SK-N-SH (cell line): ENCODE data around the gene DOK6. TPM values are rescaled to one million over a fixed set of nuclear protein-coding genes. Genes with fewer than 3 reads are reported as not detected.
"Not testable (repeated sequence)": the region's sequence is repeated elsewhere in the genome, so short reads cannot be mapped to it uniquely, and the experiment has no call there.

Source experiments
- CTCF ChIA-PET: fragments of 300-600, 350-600 bp; formaldehyde crosslinking; extraction: SDS; loops from one replicate; lab custom pipeline; 2021; lab: Yijun Ruan, JAX
- POLR2A ChIA-PET: fragments of 350-600 bp; sonication (Branson Sonifier 250); formaldehyde crosslinking; extraction: SDS; loops from one replicate; lab custom pipeline; 2020; ENCODE audit warnings: antibody characterized with exemption, inconsistent platforms; lab: Yijun Ruan, JAX
- DNase-seq: peaks from one replicate; pipeline ENCODE4 v3.0.0; 2012
- H2AFZ ChIP-seq: fragments of 200-600 bp; sonication (generic); 2 replicates; pipeline ENCODE4 v1.8.1; 2016; ENCODE audit warnings: antibody characterized with exemption, mild to moderate bottlenecking, low read depth
- H3F3A ChIP-seq: fragments of 200-600 bp; sonication (generic); replicated peaks from 2 replicates; pipeline ENCODE3; 2016; ENCODE audit warnings: antibody characterized with exemption, mild to moderate bottlenecking; ENCODE audit not compliant: insufficient read depth
- H3K27ac ChIP-seq, 2 experiments: fragments of 200-500 bp in 1 of 2; fragments of 200-600 bp in 1 of 2; sonication (Bioruptor generic) in 1 of 2; sonication (generic), shearing (Covaris generic) in 1 of 2; 2 replicates each; pipeline versions ENCODE4 v1.5.1 to v1.6.1; 2014 to 2016; ENCODE audit warnings: low read depth in 2 of 2, inconsistent platforms in 1 of 2, low read length in 1 of 2, mild to moderate bottlenecking in 1 of 2, mixed read lengths in 1 of 2
- H3K27me3 ChIP-seq: fragments of 200-600 bp; sonication (generic), shearing (Covaris generic); 2 replicates; pipeline ENCODE4 v1.6.1; 2016; ENCODE audit warnings: mixed run types; ENCODE audit not compliant: insufficient read depth
- H3K36me3 ChIP-seq, 2 experiments: fragments of 200-500 bp in 1 of 2; fragments of 200-600 bp in 1 of 2; sonication (Bioruptor generic) in 1 of 2; sonication (generic) in 1 of 2; replicated peaks in 1 of 2; 2 replicates each; pipeline versions ENCODE3 to v1.5.1; 2014 to 2016; ENCODE audit warnings: low read length in 1 of 2, mild to moderate bottlenecking in 1 of 2; ENCODE audit not compliant: insufficient read depth in 2 of 2, control insufficient read depth in 1 of 2
- H3K4me1 ChIP-seq, 2 experiments: fragments of 200-500 bp in 1 of 2; fragments of 200-600 bp in 1 of 2; sonication (Bioruptor generic) in 1 of 2; sonication (generic), shearing (Covaris generic) in 1 of 2; 2 replicates each; pipeline versions ENCODE4 v1.5.1 to v1.6.1; 2014 to 2016; ENCODE audit warnings: low read depth in 1 of 2, low read length in 1 of 2, mixed run types in 1 of 2; ENCODE audit not compliant: insufficient read depth in 2 of 2, control insufficient read depth in 1 of 2
- H3K4me2 ChIP-seq: fragments of 200-600 bp; sonication (generic), shearing (Covaris generic); 2 replicates; pipeline ENCODE4 v1.6.1; 2017; ENCODE audit warnings: mixed run types
- H3K4me3 ChIP-seq, 2 experiments: fragments of 200-500 bp in 1 of 2; fragments of 200-600 bp in 1 of 2; sonication (Bioruptor generic) in 1 of 2; sonication (generic), shearing (Covaris generic) in 1 of 2; 2 replicates each; pipeline versions ENCODE4 v1.5.1 to v1.8.1; 2014 to 2016; ENCODE audit warnings: low read depth in 2 of 2, inconsistent platforms in 1 of 2, low read length in 1 of 2, mild to moderate bottlenecking in 1 of 2, mixed read lengths in 1 of 2, moderate library complexity in 1 of 2
- H3K79me2 ChIP-seq: fragments of 200-600 bp; sonication (generic); 2 replicates; pipeline ENCODE4 v1.8.1; 2017; ENCODE audit warnings: mild to moderate bottlenecking; ENCODE audit not compliant: insufficient read depth
- H3K9ac ChIP-seq: fragments of 200-600 bp; sonication (generic); 2 replicates; pipeline ENCODE4 v1.6.1; 2017; ENCODE audit warnings: mixed run types
- H3K9me2 ChIP-seq: fragments of 200-600 bp; sonication (generic); 2 replicates; pipeline ENCODE4 v1.6.1; 2017; ENCODE audit warnings: mixed run types
- H3K9me3 ChIP-seq: fragments of 200-600 bp; sonication (generic); 2 replicates; pipeline ENCODE4 v1.6.1; 2017; ENCODE audit warnings: mixed run types, mild to moderate bottlenecking, moderate library complexity
- H4K20me1 ChIP-seq: fragments of 200-600 bp; sonication (generic); 2 replicates; pipeline ENCODE4 v1.6.1; 2017; ENCODE audit warnings: mild to moderate bottlenecking, mixed run types; ENCODE audit not compliant: insufficient read depth
- CHD2 ChIP-seq: fragments of 150-350 bp; IDR thresholded peaks from 2 replicates; pipeline ENCODE4 v1.6.1; 2018; ENCODE audit warnings: low read length; ENCODE audit not compliant: partially characterized antibody
- FOSL2 ChIP-seq: IDR thresholded peaks from 2 replicates; pipeline ENCODE4 v1.4.0; 2012; ENCODE audit warnings: low read depth, mild to moderate bottlenecking, moderate library complexity, borderline replicate concordance
- FOXJ3 ChIP-seq: sonication (generic); formaldehyde crosslinking; IDR thresholded peaks from 2 replicates; pipeline ENCODE4 v1.5.1; 2020; ENCODE audit warnings: mild to moderate bottlenecking, missing genetic modification reagents
- GATA2 ChIP-seq: sonication (generic); formaldehyde crosslinking; IDR thresholded peaks from 2 replicates; pipeline ENCODE4 v1.5.0; 2020; ENCODE audit warnings: mild to moderate bottlenecking, missing genetic modification reagents
- MEF2A ChIP-seq: IDR thresholded peaks from 2 replicates; pipeline ENCODE4 v1.4.0; 2012; ENCODE audit warnings: low read depth, borderline replicate concordance
- MXI1 ChIP-seq: IDR thresholded peaks from 2 replicates; pipeline ENCODE4 v1.6.1; 2012; ENCODE audit warnings: mild to moderate bottlenecking, low read depth, low read length, improper control_type of control experiment
- NRF1 ChIP-seq: IDR thresholded peaks from 2 replicates; pipeline ENCODE4 v1.6.1; 2012; ENCODE audit warnings: low read depth, mild to moderate bottlenecking, low read length
- POLR2AphosphoS5 ChIP-seq: IDR thresholded peaks from 2 replicates; pipeline ENCODE4 v1.6.1; 2012; ENCODE audit warnings: low read depth, low read length
- SMC3 ChIP-seq: IDR thresholded peaks from 2 replicates; pipeline ENCODE4 v1.6.1; 2012; ENCODE audit warnings: low read depth, low read length, improper control_type of control experiment
- WGBS: methylation state at CpG from one replicate; pipeline ENCODE4 v1.1.6; 2017; ENCODE audit warnings: low lambda C conversion rate; 5-methylcytosine and 5-hydroxymethylcytosine counted together
- polyA plus RNA-seq, 3 experiments: library from polyadenylated mRNA; depleted of rRNA; stranded (reverse); fragments of >200 nt; gene quantifications; 2 replicates each; pipeline ENCODE4 v1.2.3, GENCODE V29; 2012
- TF ChIP-seq, protein P1 (sequence below): fragments of 200-600 bp; sonication (generic); IDR thresholded peaks from 2 replicates; pipeline ENCODE4 v1.6.1; 2017; ENCODE audit warnings: antibody characterized with exemption, mild to moderate bottlenecking, moderate library complexity
- TF ChIP-seq, protein P2 (sequence below): fragments of 150-350 bp; IDR thresholded peaks from 2 replicates; pipeline ENCODE4 v1.6.1; 2016; ENCODE audit warnings: mild to moderate bottlenecking, low read depth, low read length
- TF ChIP-seq, protein P3 (sequence below): IDR thresholded peaks from 2 replicates; pipeline ENCODE4 v1.6.1; 2012; ENCODE audit warnings: mild to moderate bottlenecking, low read depth, low read length, moderate library complexity
- TF ChIP-seq, protein P4 (sequence below): IDR thresholded peaks from 2 replicates; pipeline ENCODE4 v1.4.0; 2012; ENCODE audit warnings: low read depth, borderline replicate concordance
- TF ChIP-seq, protein P5 (sequence below): IDR thresholded peaks from 2 replicates; pipeline ENCODE4 v1.4.0; 2012; ENCODE audit warnings: low read depth
- TF ChIP-seq, protein P6 (sequence below): IDR thresholded peaks from 2 replicates; pipeline ENCODE4 v1.4.0; 2012; ENCODE audit warnings: low read depth, borderline replicate concordance

DOK6 gene
- polyA plus RNA-seq, 1 of the 3 experiments (the other 2 are of a cell fraction): 3.9 TPM

DNA sequence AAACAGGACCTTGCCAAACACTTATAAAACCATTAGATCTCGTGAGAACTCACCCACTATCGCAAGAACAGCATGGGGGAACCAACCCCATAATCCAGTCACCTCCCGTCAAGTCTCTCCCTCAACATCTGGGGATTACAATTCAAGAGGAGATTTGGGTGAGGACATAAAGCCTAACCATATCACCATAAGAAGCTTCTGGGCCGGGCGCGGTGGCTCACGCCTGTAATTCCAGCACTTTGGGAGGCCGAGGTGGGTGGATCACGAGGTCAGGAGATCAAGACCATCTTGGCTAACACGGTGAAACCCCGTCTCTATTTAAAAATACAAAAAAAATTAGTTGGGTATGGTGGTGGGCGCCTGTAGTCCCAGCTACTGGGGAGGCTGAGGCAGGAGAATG lies 434.3 kb downstream of the DOK6 start:
- H3K79me2 ChIP-seq, H3K4me2 ChIP-seq, CTCF ChIA-PET, H3K27me3 ChIP-seq, H2AFZ ChIP-seq, H3K4me1 ChIP-seq, H3K9me2 ChIP-seq, H3K4me3 ChIP-seq, DNase-seq, H3K9me3 ChIP-seq, H3K27ac ChIP-seq, H4K20me1 ChIP-seq, H3F3A ChIP-seq, POLR2A ChIA-PET, H3K9ac ChIP-seq, H3K36me3 ChIP-seq: not testable (repeated sequence)
- 94% methylated on average over 12 of the region's 12 CpGs for WGBS

DNA sequence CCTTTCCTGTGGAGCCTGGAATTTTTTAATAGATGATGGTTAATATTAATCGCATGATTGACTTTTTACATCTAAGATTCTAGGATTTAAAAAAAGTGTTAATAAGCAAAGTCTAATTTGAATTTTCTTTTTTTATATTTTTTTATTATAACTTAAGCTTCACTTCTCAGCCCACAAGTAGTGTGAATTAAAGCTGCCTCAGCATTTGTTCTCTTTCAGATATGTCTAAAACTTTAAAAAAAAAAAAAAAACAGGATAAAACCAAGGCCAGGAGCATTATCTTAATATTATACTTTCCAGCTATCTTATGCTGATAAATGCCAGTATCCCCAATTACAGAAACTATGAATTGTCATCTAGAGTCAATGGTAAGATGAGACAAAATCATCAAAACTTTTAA lies 437.3 kb downstream of the DOK6 start:
- WGBS: 92% methylated on average over 1 of the region's 1 CpG
- POLR2A ChIA-PET: no interaction called here

More for the DNA sequence above, 437.3 kb downstream of the DOK6 start:
- H3K4me2 ChIP-seq: no peak overlapping the region
- no peaks in the 10 kb centered on the region for H3F3A ChIP-seq
- TF ChIP-seq, protein P1, sequence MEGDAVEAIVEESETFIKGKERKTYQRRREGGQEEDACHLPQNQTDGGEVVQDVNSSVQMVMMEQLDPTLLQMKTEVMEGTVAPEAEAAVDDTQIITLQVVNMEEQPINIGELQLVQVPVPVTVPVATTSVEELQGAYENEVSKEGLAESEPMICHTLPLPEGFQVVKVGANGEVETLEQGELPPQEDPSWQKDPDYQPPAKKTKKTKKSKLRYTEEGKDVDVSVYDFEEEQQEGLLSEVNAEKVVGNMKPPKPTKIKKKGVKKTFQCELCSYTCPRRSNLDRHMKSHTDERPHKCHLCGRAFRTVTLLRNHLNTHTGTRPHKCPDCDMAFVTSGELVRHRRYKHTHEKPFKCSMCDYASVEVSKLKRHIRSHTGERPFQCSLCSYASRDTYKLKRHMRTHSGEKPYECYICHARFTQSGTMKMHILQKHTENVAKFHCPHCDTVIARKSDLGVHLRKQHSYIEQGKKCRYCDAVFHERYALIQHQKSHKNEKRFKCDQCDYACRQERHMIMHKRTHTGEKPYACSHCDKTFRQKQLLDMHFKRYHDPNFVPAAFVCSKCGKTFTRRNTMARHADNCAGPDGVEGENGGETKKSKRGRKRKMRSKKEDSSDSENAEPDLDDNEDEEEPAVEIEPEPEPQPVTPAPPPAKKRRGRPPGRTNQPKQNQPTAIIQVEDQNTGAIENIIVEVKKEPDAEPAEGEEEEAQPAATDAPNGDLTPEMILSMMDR: no peak
- TF ChIP-seq, protein P2, sequence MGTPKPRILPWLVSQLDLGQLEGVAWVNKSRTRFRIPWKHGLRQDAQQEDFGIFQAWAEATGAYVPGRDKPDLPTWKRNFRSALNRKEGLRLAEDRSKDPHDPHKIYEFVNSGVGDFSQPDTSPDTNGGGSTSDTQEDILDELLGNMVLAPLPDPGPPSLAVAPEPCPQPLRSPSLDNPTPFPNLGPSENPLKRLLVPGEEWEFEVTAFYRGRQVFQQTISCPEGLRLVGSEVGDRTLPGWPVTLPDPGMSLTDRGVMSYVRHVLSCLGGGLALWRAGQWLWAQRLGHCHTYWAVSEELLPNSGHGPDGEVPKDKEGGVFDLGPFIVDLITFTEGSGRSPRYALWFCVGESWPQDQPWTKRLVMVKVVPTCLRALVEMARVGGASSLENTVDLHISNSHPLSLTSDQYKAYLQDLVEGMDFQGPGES: no peak
- TF ChIP-seq, protein P3, sequence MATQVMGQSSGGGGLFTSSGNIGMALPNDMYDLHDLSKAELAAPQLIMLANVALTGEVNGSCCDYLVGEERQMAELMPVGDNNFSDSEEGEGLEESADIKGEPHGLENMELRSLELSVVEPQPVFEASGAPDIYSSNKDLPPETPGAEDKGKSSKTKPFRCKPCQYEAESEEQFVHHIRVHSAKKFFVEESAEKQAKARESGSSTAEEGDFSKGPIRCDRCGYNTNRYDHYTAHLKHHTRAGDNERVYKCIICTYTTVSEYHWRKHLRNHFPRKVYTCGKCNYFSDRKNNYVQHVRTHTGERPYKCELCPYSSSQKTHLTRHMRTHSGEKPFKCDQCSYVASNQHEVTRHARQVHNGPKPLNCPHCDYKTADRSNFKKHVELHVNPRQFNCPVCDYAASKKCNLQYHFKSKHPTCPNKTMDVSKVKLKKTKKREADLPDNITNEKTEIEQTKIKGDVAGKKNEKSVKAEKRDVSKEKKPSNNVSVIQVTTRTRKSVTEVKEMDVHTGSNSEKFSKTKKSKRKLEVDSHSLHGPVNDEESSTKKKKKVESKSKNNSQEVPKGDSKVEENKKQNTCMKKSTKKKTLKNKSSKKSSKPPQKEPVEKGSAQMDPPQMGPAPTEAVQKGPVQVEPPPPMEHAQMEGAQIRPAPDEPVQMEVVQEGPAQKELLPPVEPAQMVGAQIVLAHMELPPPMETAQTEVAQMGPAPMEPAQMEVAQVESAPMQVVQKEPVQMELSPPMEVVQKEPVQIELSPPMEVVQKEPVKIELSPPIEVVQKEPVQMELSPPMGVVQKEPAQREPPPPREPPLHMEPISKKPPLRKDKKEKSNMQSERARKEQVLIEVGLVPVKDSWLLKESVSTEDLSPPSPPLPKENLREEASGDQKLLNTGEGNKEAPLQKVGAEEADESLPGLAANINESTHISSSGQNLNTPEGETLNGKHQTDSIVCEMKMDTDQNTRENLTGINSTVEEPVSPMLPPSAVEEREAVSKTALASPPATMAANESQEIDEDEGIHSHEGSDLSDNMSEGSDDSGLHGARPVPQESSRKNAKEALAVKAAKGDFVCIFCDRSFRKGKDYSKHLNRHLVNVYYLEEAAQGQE: no peak
- TF ChIP-seq SMC3: no peak
- TF ChIP-seq FOXJ3 (CRISPR knock-in tag): no peak
- TF ChIP-seq, protein P4, sequence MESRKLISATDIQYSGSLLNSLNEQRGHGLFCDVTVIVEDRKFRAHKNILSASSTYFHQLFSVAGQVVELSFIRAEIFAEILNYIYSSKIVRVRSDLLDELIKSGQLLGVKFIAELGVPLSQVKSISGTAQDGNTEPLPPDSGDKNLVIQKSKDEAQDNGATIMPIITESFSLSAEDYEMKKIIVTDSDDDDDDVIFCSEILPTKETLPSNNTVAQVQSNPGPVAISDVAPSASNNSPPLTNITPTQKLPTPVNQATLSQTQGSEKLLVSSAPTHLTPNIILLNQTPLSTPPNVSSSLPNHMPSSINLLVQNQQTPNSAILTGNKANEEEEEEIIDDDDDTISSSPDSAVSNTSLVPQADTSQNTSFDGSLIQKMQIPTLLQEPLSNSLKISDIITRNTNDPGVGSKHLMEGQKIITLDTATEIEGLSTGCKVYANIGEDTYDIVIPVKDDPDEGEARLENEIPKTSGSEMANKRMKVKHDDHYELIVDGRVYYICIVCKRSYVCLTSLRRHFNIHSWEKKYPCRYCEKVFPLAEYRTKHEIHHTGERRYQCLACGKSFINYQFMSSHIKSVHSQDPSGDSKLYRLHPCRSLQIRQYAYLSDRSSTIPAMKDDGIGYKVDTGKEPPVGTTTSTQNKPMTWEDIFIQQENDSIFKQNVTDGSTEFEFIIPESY: no peak
- no peak for TF ChIP-seq GATA2 (CRISPR knock-in tag)
- no peak for TF ChIP-seq MXI1
- TF ChIP-seq, protein P5, sequence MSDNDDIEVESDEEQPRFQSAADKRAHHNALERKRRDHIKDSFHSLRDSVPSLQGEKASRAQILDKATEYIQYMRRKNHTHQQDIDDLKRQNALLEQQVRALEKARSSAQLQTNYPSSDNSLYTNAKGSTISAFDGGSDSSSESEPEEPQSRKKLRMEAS: no peak
- TF ChIP-seq FOSL2: no peak
- no peak for TF ChIP-seq NRF1
- TF ChIP-seq POLR2AphosphoS5: no peak
- TF ChIP-seq, protein P6, sequence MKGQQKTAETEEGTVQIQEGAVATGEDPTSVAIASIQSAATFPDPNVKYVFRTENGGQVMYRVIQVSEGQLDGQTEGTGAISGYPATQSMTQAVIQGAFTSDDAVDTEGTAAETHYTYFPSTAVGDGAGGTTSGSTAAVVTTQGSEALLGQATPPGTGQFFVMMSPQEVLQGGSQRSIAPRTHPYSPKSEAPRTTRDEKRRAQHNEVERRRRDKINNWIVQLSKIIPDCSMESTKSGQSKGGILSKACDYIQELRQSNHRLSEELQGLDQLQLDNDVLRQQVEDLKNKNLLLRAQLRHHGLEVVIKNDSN: no peak
- TF ChIP-seq CHD2: no peak
- no peak for TF ChIP-seq MEF2A
- H3K79me2 ChIP-seq: no peaks in the 10 kb centered on the region
- H2AFZ ChIP-seq: no peak overlapping the region
- no peak for DNase-seq
- no peak overlapping the region for H3K27ac ChIP-seq
- no peaks in the 10 kb centered on the region for H3K27me3 ChIP-seq
- H3K4me1 ChIP-seq: no peaks in the 10 kb centered on the region
- H4K20me1 ChIP-seq: no peaks in the 10 kb centered on the region
- CTCF ChIA-PET: no interaction called here
- no peak overlapping the region for H3K4me3 ChIP-seq
- no peak overlapping the region for H3K9ac ChIP-seq
- H3K9me2 ChIP-seq: no peaks in the 10 kb centered on the region
- no peaks in the 10 kb centered on the region for H3K9me3 ChIP-seq
- no peaks in the 10 kb centered on the region for H3K36me3 ChIP-seq
